ACHN (cell line): ENCODE results near the gene SCAF4.
"Not testable (repeated sequence)": the region's sequence is repeated elsewhere in the genome, so short reads cannot be mapped to it uniquely, and the experiment has no call there.

ENCODE experiments used
- DNase-seq: peaks from one replicate; pipeline ENCODE4 v3.0.0-alpha.2; 2015
- in situ Hi-C: cut with HindIII; loops from 2 replicates; pipeline ENCODE4 v1.10.0; 2017; ENCODE audit warnings: low sequenced_read_pairs, low pct_ligation_motif_present, low pct_unique_long_range_greater_than_20kb

The SCAF4 gene

DNA sequence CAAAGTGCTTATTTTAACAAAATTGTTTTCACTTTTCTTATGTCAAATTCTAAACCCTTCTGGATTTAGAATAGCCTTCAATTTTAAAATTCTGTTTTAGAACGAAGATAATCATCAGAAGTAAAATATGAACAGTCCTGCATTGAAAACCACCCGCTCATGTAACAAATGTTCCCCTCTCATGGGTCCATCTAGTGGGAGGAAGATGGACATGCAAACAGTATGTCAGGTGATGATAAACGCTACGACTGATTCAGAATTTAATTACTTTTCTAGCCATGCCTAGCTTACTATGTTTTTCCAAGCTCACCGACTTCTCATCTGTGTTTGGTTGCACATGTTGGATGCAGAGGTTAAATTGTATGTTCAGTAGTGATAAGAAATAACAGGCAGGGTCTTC, 48.9 kb downstream of the SCAF4 start:
- no peak for DNase-seq
- in situ Hi-C loops = no loop called here

DNA sequence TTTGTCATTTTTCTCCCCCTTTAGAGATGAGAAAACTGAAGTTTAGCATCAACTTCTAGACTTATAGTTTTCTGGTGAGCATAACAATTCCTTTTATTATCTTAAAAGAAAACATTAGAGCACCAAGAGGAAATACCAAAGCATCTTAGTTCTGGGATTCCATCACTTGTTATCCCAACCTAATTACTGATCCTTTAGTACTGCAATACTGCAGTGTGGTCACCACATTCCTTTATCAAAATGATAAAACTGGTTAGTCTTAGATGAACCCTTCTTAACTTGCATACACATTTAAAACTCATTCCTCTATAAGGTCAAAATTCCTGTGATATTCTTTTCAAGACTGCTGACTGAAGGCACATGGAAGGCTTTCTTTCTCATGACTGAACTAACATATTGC, 49.3 kb downstream of the SCAF4 start:
- in situ Hi-C loops = no loop called here
- DNase-seq = no peak

DNA sequence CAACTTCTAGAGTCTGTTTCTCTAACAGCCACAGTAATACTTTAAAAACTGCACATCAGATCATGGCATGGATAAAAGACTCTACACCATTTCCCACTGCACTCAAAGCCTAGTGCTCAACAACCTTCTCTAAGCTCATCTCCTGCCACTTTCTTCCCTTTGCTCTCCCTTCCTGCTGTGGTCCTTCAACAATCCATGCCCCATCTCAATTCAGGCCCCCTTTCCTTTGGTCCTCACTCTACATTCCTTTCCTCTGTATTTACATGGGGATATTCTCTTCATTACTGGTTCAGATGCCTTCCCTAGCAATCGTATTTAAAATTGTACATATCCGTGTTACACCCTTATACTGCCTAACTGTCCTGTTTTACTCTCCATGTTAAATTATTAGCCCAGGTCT, 53.4 kb downstream of the SCAF4 start:
- in situ Hi-C loops = no loop called here
- DNase-seq = no peak

DNA sequence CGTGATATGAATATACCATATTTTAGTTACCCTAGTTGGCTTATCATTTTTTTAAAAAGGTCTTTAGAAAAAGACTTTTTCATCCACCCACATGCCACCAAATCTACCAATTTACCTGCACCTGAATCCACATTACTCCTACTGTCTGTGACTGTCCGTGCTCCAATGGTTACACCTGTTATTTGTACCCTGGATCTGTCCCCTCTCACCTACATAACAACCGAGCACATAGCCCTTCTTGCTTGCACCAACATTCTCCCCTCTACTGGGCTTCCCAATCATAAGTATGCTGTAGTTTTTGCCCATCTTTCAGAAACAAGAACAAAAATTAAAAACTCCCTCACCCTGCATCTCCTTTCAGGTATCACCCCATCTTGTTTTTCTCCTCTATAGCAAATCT, 54.9 kb downstream of the SCAF4 start:
- no peak for DNase-seq
- in situ Hi-C loops = no loop called here

DNA sequence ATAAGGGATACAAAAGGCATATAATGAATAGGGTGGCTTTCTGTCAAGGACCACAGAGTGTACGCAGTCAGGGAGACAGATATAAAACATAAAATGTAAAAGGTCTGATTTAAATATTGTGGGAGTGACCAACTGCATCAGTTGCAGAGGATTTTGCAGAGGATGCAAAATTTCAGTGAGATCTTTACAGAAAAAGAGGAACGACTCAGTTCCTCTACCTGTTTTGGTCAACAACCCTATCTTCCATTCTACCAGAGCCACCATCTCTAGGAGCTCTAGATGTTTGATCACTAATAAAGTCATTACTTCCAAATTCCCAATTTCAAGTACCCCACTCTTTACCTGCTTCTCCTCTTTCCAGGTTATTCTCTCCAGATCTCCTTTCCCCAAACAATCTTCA, 56.0 kb downstream of the SCAF4 start:
- DNase-seq = no peak
- in situ Hi-C loops = no loop called here

DNA sequence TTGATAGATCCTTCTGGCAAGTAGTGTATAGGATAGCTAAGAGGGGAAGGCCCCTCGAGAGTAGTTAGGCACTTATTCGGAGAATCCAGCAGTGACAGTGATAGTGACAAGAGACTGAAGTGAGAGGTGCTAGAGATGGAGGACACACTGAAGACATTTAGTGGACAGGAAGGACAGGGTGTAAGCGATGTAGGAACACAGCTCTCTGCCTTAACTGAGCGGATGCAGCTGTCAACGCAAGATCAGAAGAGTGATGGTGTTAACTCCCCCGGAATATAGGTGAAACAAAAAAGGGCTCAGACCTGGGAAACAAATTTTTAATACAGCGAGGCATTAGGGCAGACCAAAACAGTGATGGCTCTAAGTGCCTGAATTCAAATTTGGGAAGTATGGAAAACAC, 56.6 kb downstream of the SCAF4 start:
- DNase-seq = no peak
- in situ Hi-C loops = no loop called here

DNA sequence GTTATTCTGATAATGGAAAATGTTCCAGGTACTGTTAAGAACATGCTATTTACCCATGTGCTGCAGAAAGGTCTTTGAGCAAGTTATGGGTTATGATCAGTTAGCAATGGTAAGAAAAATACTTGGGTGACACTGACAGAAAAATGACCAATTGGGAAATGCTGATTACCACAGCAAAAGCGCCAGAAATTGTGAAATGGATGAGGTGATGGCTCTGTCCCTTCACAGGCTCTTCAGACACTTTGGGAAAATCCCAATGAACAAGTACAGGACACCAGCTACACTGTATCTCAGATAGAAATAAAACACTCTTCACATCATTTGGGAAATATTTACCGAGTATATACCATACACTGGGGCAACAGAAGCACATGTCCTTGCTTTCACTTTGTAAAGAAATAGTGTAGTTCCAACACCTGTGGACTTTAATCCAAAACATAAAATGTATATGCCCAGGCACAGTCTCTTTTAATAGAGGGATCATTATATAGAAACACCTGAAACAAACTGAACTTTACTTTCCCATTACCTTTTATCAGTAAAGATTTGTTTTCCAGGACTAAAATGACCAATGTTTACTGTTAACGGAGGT, 58.5 kb downstream of the SCAF4 start:
- DNase-seq = no peak
- in situ Hi-C loops = no loop called here

DNA sequence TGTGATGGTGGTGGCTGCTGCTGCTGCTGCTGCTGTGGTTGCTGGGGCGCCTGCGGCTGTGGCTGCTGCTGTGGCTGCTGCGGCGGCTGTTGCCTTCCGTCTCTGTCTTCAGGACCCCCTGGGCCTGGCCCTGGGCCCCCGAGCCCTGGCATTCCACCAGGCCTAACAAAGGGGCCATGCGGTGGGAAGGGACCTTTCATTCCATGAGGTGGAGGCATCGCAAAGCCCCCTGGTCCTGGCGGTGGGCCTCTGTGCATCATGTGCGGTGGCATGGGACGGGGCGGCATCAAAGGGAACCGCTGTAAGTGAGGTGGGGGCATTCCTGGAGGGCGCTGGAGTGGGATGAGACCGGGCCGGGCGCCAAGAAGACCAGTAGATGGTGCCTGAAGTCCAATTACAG, 60.0 kb downstream of the SCAF4 start:
- in situ Hi-C loops = no loop called here
- DNase-seq = no peak

DNA sequence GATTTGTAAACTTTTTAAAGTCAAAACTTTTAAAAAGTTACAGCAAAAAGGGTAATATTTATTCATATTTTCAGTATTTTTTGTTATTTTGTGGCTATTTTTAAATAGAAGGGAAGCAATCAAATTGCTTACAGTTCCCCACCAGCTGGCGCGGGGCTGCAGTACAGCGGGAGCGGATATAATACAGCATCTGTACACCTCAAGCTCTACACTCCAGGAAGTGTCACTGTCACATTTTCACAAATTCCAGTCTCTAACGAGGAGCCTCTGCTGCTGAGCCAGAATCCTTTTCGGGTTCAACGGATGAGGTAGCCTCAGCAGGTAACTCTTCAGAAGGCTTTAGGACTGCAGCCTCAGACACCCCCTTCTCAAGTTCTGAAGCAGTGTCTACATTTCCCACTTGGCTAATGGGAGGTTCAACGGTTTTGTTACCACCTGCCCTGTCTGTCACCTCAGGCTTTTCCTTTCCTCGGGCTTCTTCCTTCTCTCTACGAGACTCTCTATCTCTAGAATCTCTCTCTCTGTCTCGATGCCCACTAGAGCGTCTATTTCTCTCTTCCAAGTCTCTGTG, 60.7 kb downstream of the SCAF4 start:
- DNase-seq = no peak
- in situ Hi-C loops = no loop called here

DNA sequence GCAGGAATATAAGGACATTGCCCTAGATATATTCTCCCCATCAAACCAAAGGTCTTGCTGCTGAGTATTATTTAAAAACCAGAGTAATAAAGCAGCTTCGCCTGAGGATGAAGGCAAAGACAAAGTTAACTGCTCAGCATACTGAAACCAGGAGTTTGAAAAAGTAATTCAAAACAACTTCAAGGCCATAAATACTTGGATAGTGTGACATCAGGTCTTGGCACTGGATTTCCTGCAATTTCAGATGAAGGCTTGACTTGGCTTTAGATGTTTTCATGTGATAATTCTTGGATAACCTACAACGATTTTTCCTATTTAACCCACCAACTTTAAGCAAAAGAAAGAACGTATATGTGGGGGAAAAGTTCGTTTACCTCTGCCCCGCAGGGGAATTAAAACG, 61.8 kb downstream of the SCAF4 start:
- in situ Hi-C loops = no loop called here
- DNase-seq = no peak

DNA sequence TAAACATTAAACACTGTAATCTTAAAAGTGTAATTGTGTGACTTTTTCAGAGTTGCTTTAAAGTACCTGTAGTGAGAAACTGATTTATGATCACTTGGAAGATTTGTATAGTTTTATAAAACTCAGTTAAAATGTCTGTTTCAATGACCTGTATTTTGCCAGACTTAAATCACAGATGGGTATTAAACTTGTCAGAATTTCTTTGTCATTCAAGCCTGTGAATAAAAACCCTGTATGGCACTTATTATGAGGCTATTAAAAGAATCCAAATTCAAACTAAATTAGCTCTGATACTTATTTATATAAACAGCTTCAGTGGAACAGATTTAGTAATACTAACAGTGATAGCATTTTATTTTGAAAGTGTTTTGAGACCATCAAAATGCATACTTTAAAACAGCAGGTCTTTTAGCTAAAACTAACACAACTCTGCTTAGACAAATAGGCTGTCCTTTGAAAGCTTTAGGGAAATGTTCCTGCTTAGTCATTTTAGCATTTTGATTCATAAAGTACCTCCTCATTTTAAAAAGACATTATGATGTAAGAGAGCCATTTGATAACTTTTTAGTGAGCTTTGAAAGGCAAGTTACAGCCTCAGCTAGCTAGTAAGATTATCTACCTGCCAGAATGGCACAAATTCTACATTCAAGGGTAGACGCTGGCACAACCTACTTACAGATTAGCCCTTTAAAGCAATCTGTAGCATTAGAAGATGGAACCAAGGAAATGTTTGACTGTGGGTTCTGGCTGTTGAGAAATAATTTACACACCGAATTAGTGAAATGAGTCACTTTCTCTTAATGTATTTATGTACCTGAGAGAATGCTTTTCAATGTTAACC, 63.0 kb downstream of the SCAF4 start:
- no peak for DNase-seq
- in situ Hi-C loops = no loop called here

DNA sequence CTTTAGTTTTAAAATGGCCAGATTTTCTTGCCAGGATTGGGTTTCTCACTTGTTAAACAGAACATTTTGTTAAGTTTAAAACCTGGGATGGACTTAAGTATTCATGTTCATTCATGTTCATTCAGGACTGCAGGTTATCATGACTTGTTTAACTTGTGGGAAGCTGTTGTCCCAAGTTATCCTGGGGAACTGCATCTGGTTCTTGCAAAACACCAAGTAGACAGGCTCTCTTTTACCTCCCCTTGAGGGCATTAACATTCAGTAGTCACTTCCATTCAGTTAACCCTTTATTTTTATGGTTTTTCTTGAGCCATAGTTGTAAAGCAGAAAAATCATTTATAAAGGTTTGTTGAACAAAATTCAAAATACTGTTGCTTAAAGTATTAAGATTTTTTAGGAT, 64.3 kb downstream of the SCAF4 start:
- no peak for DNase-seq
- in situ Hi-C loops = no loop called here

DNA sequence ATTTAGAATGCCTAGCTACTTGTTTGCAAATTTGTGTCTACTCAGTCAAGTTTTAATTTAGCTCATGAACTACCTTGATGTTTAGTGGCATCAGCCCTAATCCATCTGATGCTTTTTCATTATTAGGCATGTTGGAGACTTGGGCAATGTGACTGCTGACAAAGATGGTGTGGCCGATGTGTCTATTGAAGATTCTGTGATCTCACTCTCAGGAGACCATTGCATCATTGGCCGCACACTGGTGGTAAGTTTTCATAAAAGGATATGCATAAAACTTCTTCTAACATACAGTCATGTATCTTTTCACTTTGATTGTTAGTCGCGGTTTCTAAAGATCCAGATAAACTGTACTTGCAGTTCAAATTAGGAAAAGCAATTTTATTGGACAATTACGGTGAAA, 64.8 kb downstream of the SCAF4 start:
- no peak for DNase-seq
- in situ Hi-C loops = no loop called here

DNA sequence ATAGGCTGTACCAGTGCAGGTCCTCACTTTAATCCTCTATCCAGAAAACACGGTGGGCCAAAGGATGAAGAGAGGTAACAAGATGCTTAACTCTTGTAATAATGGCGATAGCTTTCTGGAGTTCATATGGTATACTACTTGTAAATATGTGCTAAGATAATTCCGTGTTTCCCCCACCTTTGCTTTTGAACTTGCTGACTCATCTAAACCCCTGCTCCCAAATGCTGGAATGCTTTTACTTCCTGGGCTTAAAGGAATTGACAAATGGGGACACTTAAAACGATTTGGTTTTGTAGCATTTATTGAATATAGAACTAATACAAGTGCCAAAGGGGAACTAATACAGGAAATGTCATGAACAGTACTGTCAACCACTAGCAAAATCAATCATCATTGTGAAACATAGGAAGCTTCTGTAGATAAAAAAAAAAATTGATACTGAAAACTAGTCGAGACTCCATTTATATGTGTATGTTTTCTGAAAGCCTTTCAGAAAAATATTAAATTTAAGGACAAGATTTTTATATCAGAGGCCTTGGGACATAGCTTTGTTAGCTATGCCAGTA, 65.4 kb downstream of the SCAF4 start:
- in situ Hi-C loops = no loop called here
- no peak for DNase-seq

DNA sequence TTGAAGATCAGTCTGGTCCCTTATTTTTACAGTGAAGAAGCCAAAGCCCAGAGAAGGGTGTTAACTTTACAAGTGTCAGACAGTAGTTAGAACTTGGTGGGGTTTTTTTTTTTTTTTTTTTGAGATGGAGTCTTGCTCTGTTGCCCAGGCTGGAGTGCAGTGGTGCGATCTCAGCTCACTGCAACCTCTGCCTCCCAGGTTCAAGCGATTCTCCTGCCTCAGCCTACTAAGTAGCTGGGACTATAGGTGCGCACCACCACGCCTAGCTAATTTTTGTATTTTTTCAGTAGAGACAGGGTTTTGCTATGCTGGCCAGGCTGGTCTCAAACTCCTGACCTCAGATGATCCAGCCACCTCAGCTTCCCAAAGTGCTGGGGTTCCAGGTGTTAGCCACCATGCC, 66.0 kb downstream of the SCAF4 start:
- DNase-seq, in situ Hi-C loops: not testable (repeated sequence)

DNA sequence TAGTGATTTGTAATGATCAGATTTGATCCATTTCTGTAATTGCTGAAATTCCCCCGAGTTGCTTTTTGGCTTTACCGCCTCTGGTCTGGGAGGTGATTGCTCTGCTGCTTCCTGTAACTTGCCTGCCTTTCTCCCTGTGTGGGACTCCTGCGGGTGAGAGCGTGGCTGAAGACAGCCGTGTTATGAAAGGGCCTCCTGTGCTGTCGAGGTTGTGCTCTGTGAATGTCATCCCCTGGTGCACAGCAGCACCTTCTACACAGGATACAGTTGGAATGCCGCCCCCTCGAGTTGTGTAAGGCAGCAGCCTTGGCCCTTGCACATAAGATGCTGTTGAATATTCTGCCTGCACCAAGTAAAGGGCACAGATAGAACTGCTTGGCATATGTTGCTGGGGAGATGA, 66.5 kb downstream of the SCAF4 start:
- no peak for DNase-seq
- in situ Hi-C loops = no loop called here

DNA sequence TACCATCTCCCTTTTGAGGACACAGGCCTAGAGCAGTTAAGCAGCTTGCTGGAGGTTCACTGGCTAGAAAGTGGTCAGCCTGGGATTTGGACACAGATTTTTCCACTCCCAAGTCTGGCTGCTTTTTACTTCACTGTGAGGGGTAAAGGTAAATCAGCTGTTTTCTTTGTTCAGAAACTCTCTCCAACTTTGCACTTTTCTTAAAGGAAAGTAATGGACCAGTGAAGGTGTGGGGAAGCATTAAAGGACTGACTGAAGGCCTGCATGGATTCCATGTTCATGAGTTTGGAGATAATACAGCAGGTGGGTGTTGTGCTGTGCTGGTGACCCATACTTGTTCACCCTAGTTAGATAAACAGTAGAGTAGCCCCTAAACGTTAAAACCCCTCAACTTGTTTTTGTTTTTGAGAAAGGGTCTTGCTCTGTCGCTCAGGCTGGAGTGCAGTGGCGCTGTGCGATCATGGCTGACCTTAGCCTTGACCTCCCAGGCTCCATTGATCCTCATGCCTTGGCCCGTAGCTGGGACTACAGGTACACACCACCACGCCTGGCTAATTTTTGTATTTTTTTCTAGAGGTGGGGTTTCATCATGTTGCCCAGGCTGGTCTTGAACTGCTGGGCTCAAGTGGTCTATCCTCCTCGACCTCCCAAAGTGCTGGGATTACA, 68.2 kb downstream of the SCAF4 start:
- DNase-seq = no peak
- in situ Hi-C loops = no loop called here

DNA sequence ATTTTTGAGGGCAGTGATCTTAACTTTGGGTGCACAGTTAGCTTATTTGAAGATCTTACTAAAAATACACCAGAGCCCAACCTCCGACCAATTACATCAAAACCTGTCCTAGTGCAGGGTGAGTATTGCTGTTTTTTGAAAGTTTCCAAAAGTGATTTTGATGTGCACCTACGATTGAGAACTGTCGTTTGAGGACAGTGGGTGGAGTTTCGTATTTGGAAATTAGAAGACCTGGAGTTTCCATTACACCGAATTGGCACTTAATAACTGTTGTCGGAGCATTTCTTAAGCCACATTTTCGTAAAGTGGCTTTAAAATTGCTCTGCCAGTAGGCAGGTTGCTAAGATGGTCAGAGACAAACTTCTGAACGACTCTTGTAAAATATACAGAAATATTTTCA, 71.3 kb downstream of the SCAF4 start:
- in situ Hi-C loops = no loop called here
- no peak for DNase-seq

DNA sequence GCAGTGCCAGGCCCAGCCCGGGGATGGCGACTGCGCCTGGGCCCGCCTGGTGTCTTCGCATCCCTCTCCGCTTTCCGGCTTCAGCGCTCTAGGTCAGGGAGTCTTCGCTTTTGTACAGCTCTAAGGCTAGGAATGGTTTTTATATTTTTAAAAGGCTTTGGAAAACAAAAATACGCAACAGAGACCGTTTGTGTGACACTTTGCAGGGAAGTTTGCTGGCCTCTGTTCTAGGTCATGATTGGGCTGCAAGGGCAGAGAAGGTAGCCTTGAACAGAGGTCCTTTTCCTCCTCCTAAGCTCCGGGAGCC, 71.7 kb downstream of the SCAF4 start:
- DNase-seq = peak; percentile 34

More for the DNA sequence above, 71.7 kb downstream of the SCAF4 start:
- in situ Hi-C loops = no loop called here
